Keratinocyte (primary cell): ENCODE data around the gene DPP7. TPM values are rescaled to one million over a fixed set of nuclear protein-coding genes. Genes with fewer than 3 reads are reported as not detected.

Source experiments
- DNase-seq: peaks from one replicate; pipeline ENCODE4 v3.0.0-alpha.2; 2011; ENCODE audit warnings: low read depth, missing footprints, low spot score
- FAIRE-seq: peaks from 2 replicates; lab custom pipeline; 2011; peaks lifted over from hg19 to GRCh38; lab: Jason Lieb, UNC
- H2AFZ ChIP-seq: 2 replicates; pipeline ENCODE4 v1.6.0; 2012; ENCODE audit warnings: low read length, control low read depth, inconsistent platforms; ENCODE audit not compliant: control insufficient read depth
- H3K27ac ChIP-seq: 2 replicates; pipeline ENCODE4 v1.5.1; 2011; ENCODE audit warnings: low read length; ENCODE audit not compliant: control insufficient read depth, insufficient read depth
- H3K27me3 ChIP-seq: 3 replicates; pipeline ENCODE4 v1.6.0; 2011; ENCODE audit warnings: low read length; ENCODE audit not compliant: control insufficient read depth, insufficient read depth; ENCODE audit errors: extremely low read depth
- H3K36me3 ChIP-seq, 2 experiments: 2 replicates in 1 of 2; 3 replicates in 1 of 2; pipeline ENCODE4 v1.5.1; 2011; ENCODE audit warnings: low read length in 2 of 2, mild to moderate bottlenecking in 1 of 2; ENCODE audit not compliant: control insufficient read depth in 2 of 2, insufficient read depth in 2 of 2; ENCODE audit errors: extremely low read depth in 1 of 2
- H3K4me1 ChIP-seq: 3 replicates; pipeline ENCODE4 v1.5.1; 2011; ENCODE audit warnings: low read length; ENCODE audit not compliant: control insufficient read depth, insufficient read depth; ENCODE audit errors: extremely low read depth
- H3K4me2 ChIP-seq: 3 replicates; pipeline ENCODE4 v1.6.0; 2011; ENCODE audit warnings: low read depth, low read length; ENCODE audit not compliant: control insufficient read depth, insufficient read depth; ENCODE audit errors: extremely low read depth
- H3K4me3 ChIP-seq, 3 experiments: fragments of 200-600 bp in 1 of 3; sonication (generic) in 1 of 3; 2 replicates in 2 of 3; 3 replicates in 1 of 3; pipeline ENCODE4 v1.5.1; 2011 to 2016; ENCODE audit warnings: low read length in 3 of 3, mild to moderate bottlenecking in 3 of 3, control low read depth in 2 of 3, inconsistent platforms in 1 of 3, low read depth in 1 of 3, mixed read lengths in 1 of 3, mixed run types in 1 of 3, moderate library complexity in 1 of 3; ENCODE audit not compliant: control insufficient read depth in 2 of 3, insufficient read depth in 2 of 3; ENCODE audit errors: extremely low read depth in 1 of 3
- H3K79me2 ChIP-seq: 2 replicates; pipeline ENCODE4 v1.6.0; 2012; ENCODE audit warnings: low read length; ENCODE audit not compliant: control insufficient read depth, insufficient read depth
- H3K9ac ChIP-seq: 3 replicates; pipeline ENCODE4 v1.6.0; 2011; ENCODE audit warnings: low read length; ENCODE audit not compliant: control insufficient read depth, insufficient read depth; ENCODE audit errors: extremely low read depth
- H3K9me1 ChIP-seq: 3 replicates; pipeline ENCODE4 v1.6.0; 2011; ENCODE audit warnings: low read length; ENCODE audit not compliant: control insufficient read depth, insufficient read depth; ENCODE audit errors: extremely low read depth
- H3K9me3 ChIP-seq: 2 replicates; pipeline ENCODE4 v1.5.1; 2012; ENCODE audit warnings: low read depth, low read length; ENCODE audit not compliant: control insufficient read depth
- H4K20me1 ChIP-seq: 3 replicates; pipeline ENCODE4 v1.6.0; 2011; ENCODE audit warnings: low read length; ENCODE audit not compliant: control insufficient read depth, insufficient read depth; ENCODE audit errors: extremely low read depth
- CTCF ChIP-seq, 3 experiments: IDR thresholded peaks in 1 of 3; conservative IDR thresholded peaks in 1 of 3; optimal IDR thresholded peaks in 1 of 3; 2 replicates in 2 of 3; 3 replicates in 1 of 3; pipeline versions ENCODE3 to v1.5.1; 2011; ENCODE audit warnings: low read length in 3 of 3, mild to moderate bottlenecking in 3 of 3, moderate library complexity in 2 of 3, control low read depth in 1 of 3, inconsistent platforms in 1 of 3; ENCODE audit not compliant: insufficient read depth in 2 of 3; ENCODE audit errors: extremely low read depth in 1 of 3
- EZH2 ChIP-seq: IDR thresholded peaks from one replicate; pipeline ENCODE4 v1.6.1; 2012; ENCODE audit warnings: inconsistent platforms, mild to moderate bottlenecking, low read length, moderate library complexity
- dilution Hi-C: fragments of 300-500 bp; cut with MboI; formaldehyde crosslinking; loops from one replicate; pipeline ENCODE4 v1.7.0; 2020; ENCODE audit warnings: low sequenced_read_pairs; ENCODE audit not compliant: extremely low pct_ligation_motif_present
- polyA plus RNA-seq, 5 experiments: library from polyadenylated mRNA; depleted of rRNA in 3 of 5; stranded (reverse) in 3 of 5; stranded (forward) in 1 of 5; unstranded in 1 of 5; fragments of >200 nt; gene quantifications; 1 replicate in 1 of 5; 2 replicates in 3 of 5; 3 replicates in 1 of 5; pipeline versions ENCODE4 v1.2.1 to v1.2.3, GENCODE V29; 2011 to 2012; ENCODE audit warnings: missing spikeins in 2 of 5, low read depth in 1 of 5, low replicate concordance in 1 of 5

Gene DPP7
- polyA plus RNA-seq, 1 donor (not counting 4 experiments of a cell fraction or from before 2014, with no cell fraction given): 35.3 TPM

GRCh38 chr9:137160054-137160425 is 45.5 kb upstream of the DPP7 start:
- H3K9me3 ChIP-seq: no peaks in the 10 kb centered on the region
- H3K27ac ChIP-seq: no peak overlapping the region
- no peak for FAIRE-seq
- no peaks in the 10 kb centered on the region for H3K79me2 ChIP-seq
- H3K4me3 ChIP-seq: no peak overlapping the region
- no peaks in the 10 kb centered on the region for H4K20me1 ChIP-seq
- H3K9ac ChIP-seq: no peak overlapping the region
- no peaks in the 10 kb centered on the region for H3K36me3 ChIP-seq
- H3K4me2 ChIP-seq: no peak overlapping the region
- no peak for DNase-seq
- TF ChIP-seq EZH2: no peak
- H2AFZ ChIP-seq: no peak overlapping the region
- dilution Hi-C loops: no loop called here
- H3K27me3 ChIP-seq: peaks cover 73% of the 10 kb centered on the region
- H3K9me1 ChIP-seq: no peaks in the 10 kb centered on the region
- H3K4me1 ChIP-seq: peaks cover 4% of the 10 kb centered on the region

- Histone ChIP-seq H3K9me3 (no peaks in the 10 kb centered on the region), H3K79me2 (no peaks in the 10 kb centered on the region), H3K4me3 (no peak overlapping the region), H3K27me3 (peaks cover 67% of the 10 kb centered on the region), H3K36me3 (no peaks in the 10 kb centered on the region), H3K9ac (no peak overlapping the region), H3K4me1 (peaks cover 4% of the 10 kb centered on the region), H3K4me2 (no peak overlapping the region), H3K27ac (no peak overlapping the region), H3K9me1 (no peaks in the 10 kb centered on the region), H4K20me1 (no peaks in the 10 kb centered on the region), H2AFZ (no peak overlapping the region)
- dilution Hi-C loops: no loop called here
- no peak for FAIRE-seq
- DNase-seq: no peak
- no peak for TF ChIP-seq EZH2
- TF ChIP-seq CTCF (optimal IDR thresholded peaks at IDR 0.05 in 1 of 3, IDR thresholded peaks at IDR 0.05 in 1 of 3, conservative IDR thresholded peaks at IDR 0.05 in 1 of 3; ENCODE audit: extremely low read depth in 1 of 3, insufficient read depth in 2 of 3, low read length in 3 of 3): no peak
Observed at GRCh38 chr9:137159105-137160053, 44.8 kb upstream of the DPP7 start.
